ENCODE results near the gene DHDH. TPM values are rescaled to one million over a fixed set of nuclear protein-coding genes. Genes with fewer than 3 reads are reported as not detected.

Gene DHDH
- total and polyA plus RNA-seq, 2 of the 13 experiments (the other 11 are each of a cell fraction or from before 2014, with no cell fraction given) = 0.13 to 0.91 TPM

DNA sequence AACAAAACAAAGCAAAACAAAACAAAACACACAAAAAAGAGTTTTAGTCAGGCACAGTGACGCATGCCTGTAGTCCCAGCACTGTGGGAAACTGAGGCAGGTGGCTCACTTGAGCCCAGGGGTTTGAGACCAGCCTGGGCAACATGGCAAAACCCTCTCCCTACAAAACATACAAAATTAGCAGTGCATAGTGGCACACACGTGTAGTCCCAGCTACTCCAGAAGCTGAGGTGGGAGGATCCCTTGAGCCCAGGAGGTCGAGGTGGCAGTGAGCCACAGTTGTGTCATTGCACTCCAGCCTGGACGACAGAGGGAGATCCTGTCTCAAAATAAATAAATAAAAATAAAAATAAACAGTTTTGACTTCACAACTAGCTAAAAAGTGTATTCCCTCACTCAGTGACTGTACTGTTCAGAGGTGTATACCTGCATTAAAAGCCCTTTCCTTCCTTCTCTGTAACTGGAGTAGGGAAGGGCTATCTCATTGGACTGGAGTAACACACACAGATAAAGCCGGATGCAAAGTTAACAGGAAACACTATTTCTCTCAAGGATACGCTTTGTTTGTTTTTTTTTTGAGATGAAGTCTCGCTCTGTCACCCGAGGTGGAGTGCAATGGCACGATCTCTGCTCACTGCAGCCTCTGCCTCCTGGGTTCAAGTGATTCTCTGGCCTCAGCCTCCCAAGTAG lies 17.5 kb downstream of the DHDH start:
- peak; percentile 28 for FAIRE-seq
- no peak overlapping the region for H3K4me3 ChIP-seq (replicated peaks in 1 of 3; ENCODE audit: insufficient read depth in 1 of 3, low read depth in 2 of 3, low read length in 3 of 3)
- H3K4me2 ChIP-seq (ENCODE audit: low read depth, low read length) = peak overlapping the region; percentile 59
- DNase-seq (ENCODE audit: low spot score) = no peak
- intact Hi-C loops (cut with micrococcal nuclease; ENCODE audit: unreplicated experiment) (no loop called here), in situ Hi-C loops (cut with HindIII; ENCODE audit: extremely low pct_ligation_motif_present, low pct_unique_long_range_greater_than_20kb) (no loop called here)
- peaks cover 12% of the 10 kb centered on the region for H3K79me2 ChIP-seq (ENCODE audit: insufficient read depth, low read length)
- no peaks in the 10 kb centered on the region; the same call in 1 of the 2 replicates for H4K20me1 ChIP-seq (ENCODE audit: insufficient read depth, low read length)
- WGBS (ENCODE audit: low lambda C conversion rate) = 13% methylated on average over 9 of the region's 9 CpGs
- peak; percentile 14; the same call in 1 of the 3 replicates for ATAC-seq
- no peaks in the 10 kb centered on the region for H3K36me3 ChIP-seq (replicated peaks in 1 of 2; ENCODE audit: control insufficient read depth in 1 of 2, insufficient read depth in 2 of 2, low read length in 2 of 2)
- POLR2A ChIA-PET = interaction anchor here (1.2 to 7.8 kb wide), 8 partner anchors 8 to 79 kb away, joined by 3 to 153 read pairs (median 4); partner anchors contain the start of genes DHDH, FTL, GYS1 and NUCB1
- no peak overlapping the region for H3K9ac ChIP-seq (ENCODE audit: insufficient read depth, low read depth, low read length)
- no TSS peak for BruUV-seq (replicated peaks)
- H2AFZ ChIP-seq (ENCODE audit: low read length) = no peak overlapping the region
- H3K4me1 ChIP-seq (ENCODE audit: insufficient read depth, low read length) = peaks cover 88% of the 10 kb centered on the region
- CTCF ChIA-PET (ENCODE audit: low intra/inter-chr PET ratio, low total read pairs) = no interaction called here
- no peaks in the 10 kb centered on the region for H3K9me3 ChIP-seq (ENCODE audit: low read length)
- H3K27ac ChIP-seq (ENCODE audit: extremely low read length, insufficient read depth, low read length) = peak overlapping the region; percentile 44
- no peaks in the 10 kb centered on the region for H3K27me3 ChIP-seq (ENCODE audit: control insufficient read depth in 1 of 2, insufficient read depth in 2 of 2, low read length in 2 of 2)
- TF ChIP-seq HDAC1 (CRISPR knock-in tag; IDR thresholded peaks at IDR 0.05) = 0 out of 2 replicates have a peak, but pooled peaks have one; percentile 22
- TF ChIP-seq, protein P1, sequence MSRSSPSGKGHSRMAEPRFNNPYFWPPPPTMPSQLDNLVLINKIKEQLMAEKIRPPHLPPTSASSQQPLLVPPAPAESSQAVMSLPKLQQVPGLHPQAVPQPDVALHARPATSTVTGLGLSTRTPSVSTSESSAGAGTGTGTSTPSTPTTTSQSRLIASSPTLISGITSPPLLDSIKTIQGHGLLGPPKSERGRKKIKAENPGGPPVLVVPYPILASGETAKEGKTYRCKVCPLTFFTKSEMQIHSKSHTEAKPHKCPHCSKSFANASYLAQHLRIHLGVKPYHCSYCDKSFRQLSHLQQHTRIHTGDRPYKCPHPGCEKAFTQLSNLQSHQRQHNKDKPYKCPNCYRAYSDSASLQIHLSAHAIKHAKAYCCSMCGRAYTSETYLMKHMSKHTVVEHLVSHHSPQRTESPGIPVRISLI (CRISPR knock-in tag; IDR thresholded peaks at IDR 0.05; ENCODE audit: borderline replicate concordance) = peak; percentile 70; the same call in 1 of the 2 replicates
- TF ChIP-seq, protein P2, sequence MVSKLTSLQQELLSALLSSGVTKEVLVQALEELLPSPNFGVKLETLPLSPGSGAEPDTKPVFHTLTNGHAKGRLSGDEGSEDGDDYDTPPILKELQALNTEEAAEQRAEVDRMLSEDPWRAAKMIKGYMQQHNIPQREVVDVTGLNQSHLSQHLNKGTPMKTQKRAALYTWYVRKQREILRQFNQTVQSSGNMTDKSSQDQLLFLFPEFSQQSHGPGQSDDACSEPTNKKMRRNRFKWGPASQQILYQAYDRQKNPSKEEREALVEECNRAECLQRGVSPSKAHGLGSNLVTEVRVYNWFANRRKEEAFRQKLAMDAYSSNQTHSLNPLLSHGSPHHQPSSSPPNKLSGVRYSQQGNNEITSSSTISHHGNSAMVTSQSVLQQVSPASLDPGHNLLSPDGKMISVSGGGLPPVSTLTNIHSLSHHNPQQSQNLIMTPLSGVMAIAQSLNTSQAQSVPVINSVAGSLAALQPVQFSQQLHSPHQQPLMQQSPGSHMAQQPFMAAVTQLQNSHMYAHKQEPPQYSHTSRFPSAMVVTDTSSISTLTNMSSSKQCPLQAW (CRISPR knock-in tag; IDR thresholded peaks at IDR 0.05) = peak; percentile 47; the same call in 1 of the 2 replicates
- TF ChIP-seq, protein P3, sequence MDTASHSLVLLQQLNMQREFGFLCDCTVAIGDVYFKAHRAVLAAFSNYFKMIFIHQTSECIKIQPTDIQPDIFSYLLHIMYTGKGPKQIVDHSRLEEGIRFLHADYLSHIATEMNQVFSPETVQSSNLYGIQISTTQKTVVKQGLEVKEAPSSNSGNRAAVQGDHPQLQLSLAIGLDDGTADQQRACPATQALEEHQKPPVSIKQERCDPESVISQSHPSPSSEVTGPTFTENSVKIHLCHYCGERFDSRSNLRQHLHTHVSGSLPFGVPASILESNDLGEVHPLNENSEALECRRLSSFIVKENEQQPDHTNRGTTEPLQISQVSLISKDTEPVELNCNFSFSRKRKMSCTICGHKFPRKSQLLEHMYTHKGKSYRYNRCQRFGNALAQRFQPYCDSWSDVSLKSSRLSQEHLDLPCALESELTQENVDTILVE (CRISPR knock-in tag; IDR thresholded peaks at IDR 0.05) = no peak
- TF ChIP-seq ZMYM2 (CRISPR knock-in tag; IDR thresholded peaks at IDR 0.05) = peak; percentile 51; the same call in 1 of the 2 replicates
- peak; percentile 54 for TF ChIP-seq RCOR2 (CRISPR knock-in tag; IDR thresholded peaks at IDR 0.05)
- TF ChIP-seq ELF3 (CRISPR knock-in tag; IDR thresholded peaks at IDR 0.05) = peak; percentile 73
- no peak for TF ChIP-seq LCORL (IDR thresholded peaks at IDR 0.05)
- TF ChIP-seq LCORL (CRISPR knock-in tag; IDR thresholded peaks at IDR 0.05) = 0 out of 2 replicates have a peak, but pooled peaks have one; percentile 36
- TF ChIP-seq ZNF607 (CRISPR knock-in tag; IDR thresholded peaks at IDR 0.05; ENCODE audit: borderline replicate concordance) = peak; percentile 20; the same call in 1 of the 2 replicates
- TF ChIP-seq SAP130 (CRISPR knock-in tag; IDR thresholded peaks at IDR 0.05; ENCODE audit: low read depth) = 0 out of 2 replicates have a peak, but pooled peaks have one; percentile 39
- peak; percentile 89 for TF ChIP-seq ZMYM3 (CRISPR knock-in tag; IDR thresholded peaks at IDR 0.05)
- peak; percentile 77; the same call in 1 of the 2 replicates for TF ChIP-seq ETV5 (CRISPR knock-in tag; IDR thresholded peaks at IDR 0.05; ENCODE audit: borderline replicate concordance)
- TF ChIP-seq, protein P4, sequence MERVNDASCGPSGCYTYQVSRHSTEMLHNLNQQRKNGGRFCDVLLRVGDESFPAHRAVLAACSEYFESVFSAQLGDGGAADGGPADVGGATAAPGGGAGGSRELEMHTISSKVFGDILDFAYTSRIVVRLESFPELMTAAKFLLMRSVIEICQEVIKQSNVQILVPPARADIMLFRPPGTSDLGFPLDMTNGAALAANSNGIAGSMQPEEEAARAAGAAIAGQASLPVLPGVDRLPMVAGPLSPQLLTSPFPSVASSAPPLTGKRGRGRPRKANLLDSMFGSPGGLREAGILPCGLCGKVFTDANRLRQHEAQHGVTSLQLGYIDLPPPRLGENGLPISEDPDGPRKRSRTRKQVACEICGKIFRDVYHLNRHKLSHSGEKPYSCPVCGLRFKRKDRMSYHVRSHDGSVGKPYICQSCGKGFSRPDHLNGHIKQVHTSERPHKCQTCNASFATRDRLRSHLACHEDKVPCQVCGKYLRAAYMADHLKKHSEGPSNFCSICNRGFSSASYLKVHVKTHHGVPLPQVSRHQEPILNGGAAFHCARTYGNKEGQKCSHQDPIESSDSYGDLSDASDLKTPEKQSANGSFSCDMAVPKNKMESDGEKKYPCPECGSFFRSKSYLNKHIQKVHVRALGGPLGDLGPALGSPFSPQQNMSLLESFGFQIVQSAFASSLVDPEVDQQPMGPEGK (CRISPR knock-in tag; IDR thresholded peaks at IDR 0.05) = no peak
- peak; percentile 20; the same call in 1 of the 2 replicates for TF ChIP-seq ZNF430 (CRISPR knock-in tag; IDR thresholded peaks at IDR 0.05)
- TF ChIP-seq, protein P5, sequence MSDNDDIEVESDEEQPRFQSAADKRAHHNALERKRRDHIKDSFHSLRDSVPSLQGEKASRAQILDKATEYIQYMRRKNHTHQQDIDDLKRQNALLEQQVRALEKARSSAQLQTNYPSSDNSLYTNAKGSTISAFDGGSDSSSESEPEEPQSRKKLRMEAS (IDR thresholded peaks at IDR 0.05) = 0 out of 2 replicates have a peak, but pooled peaks have one; percentile 10
